Trophoblast cell (in vitro differentiated cells and primary cell): ENCODE measurements around the gene RELL2.

Experiments used
- DNase-seq, 2 donors: peaks; one replicate each; pipeline ENCODE4 v3.0.0-alpha.2; 2016
- H2AFZ ChIP-seq: 2 replicates; pipeline ENCODE4 v1.6.1; 2013; ENCODE audit warnings: low read length, moderate library complexity, mild to moderate bottlenecking; ENCODE audit not compliant: insufficient read depth, poor library complexity
- H2AK5ac ChIP-seq: 2 replicates; pipeline ENCODE4 v1.6.1; 2013; ENCODE audit warnings: mild to moderate bottlenecking, low read length
- H2BK120ac ChIP-seq: 2 replicates; pipeline ENCODE4 v1.6.1; 2013; ENCODE audit warnings: low read length, mild to moderate bottlenecking, moderate library complexity; ENCODE audit not compliant: insufficient read depth, poor library complexity
- H2BK12ac ChIP-seq: 2 replicates; pipeline ENCODE4 v1.6.1; 2013; ENCODE audit warnings: mild to moderate bottlenecking, low read length, moderate library complexity
- H2BK5ac ChIP-seq: 2 replicates; pipeline ENCODE4 v1.6.1; 2013; ENCODE audit warnings: low read length, low read depth, moderate library complexity, mild to moderate bottlenecking; ENCODE audit not compliant: poor library complexity
- H3K14ac ChIP-seq: 2 replicates; pipeline ENCODE4 v1.6.1; 2013; ENCODE audit warnings: mild to moderate bottlenecking, low read length
- H3K18ac ChIP-seq: 2 replicates; pipeline ENCODE4 v1.6.1; 2013; ENCODE audit warnings: mild to moderate bottlenecking, low read length
- H3K23ac ChIP-seq: 2 replicates; pipeline ENCODE4 v1.6.1; 2013; ENCODE audit warnings: low read length
- H3K27ac ChIP-seq: 2 replicates; pipeline ENCODE4 v1.5.1; 2013; ENCODE audit warnings: low read depth, mild to moderate bottlenecking, inconsistent platforms, low read length, moderate library complexity
- H3K27me3 ChIP-seq: 2 replicates; pipeline ENCODE4 v1.6.1; 2013; ENCODE audit warnings: inconsistent platforms, mild to moderate bottlenecking, low read length, moderate library complexity; ENCODE audit not compliant: insufficient read depth
- H3K36me3 ChIP-seq, 2 experiments: 1 replicate in 1 of 2; 2 replicates in 1 of 2; pipeline ENCODE4 v1.6.1; 2013; ENCODE audit warnings: low read length in 2 of 2, mild to moderate bottlenecking in 2 of 2, moderate library complexity in 1 of 2; ENCODE audit not compliant: insufficient read depth in 2 of 2, control insufficient read depth in 1 of 2
- H3K4ac ChIP-seq: 2 replicates; pipeline ENCODE4 v1.6.1; 2013; ENCODE audit warnings: low read depth, mild to moderate bottlenecking, low read length, moderate library complexity
- H3K4me1 ChIP-seq, 2 experiments: 1 replicate in 1 of 2; 2 replicates in 1 of 2; pipeline ENCODE4 v1.6.1; 2013; ENCODE audit warnings: low read length in 2 of 2, mild to moderate bottlenecking in 2 of 2, moderate library complexity in 1 of 2; ENCODE audit not compliant: insufficient read depth in 2 of 2, control insufficient read depth in 1 of 2
- H3K4me2 ChIP-seq: 2 replicates; pipeline ENCODE4 v1.6.1; 2013; ENCODE audit warnings: inconsistent platforms, mild to moderate bottlenecking, low read length, moderate library complexity
- H3K4me3 ChIP-seq: 2 replicates; pipeline ENCODE4 v1.5.1; 2013; ENCODE audit warnings: mild to moderate bottlenecking, low read depth, low read length, inconsistent platforms
- H3K79me1 ChIP-seq: one replicate; pipeline ENCODE4 v1.6.1; 2013; ENCODE audit warnings: low read length
- H3K79me2 ChIP-seq: 2 replicates; pipeline ENCODE4 v1.6.1; 2013; ENCODE audit warnings: low read length, mild to moderate bottlenecking; ENCODE audit not compliant: control insufficient read depth, insufficient read depth, poor library complexity
- H3K9ac ChIP-seq: 2 replicates; pipeline ENCODE4 v1.6.1; 2013; ENCODE audit warnings: mild to moderate bottlenecking, low read length
- H3K9me3 ChIP-seq: 2 replicates; pipeline ENCODE4 v1.6.1; 2013; ENCODE audit warnings: low read depth, mild to moderate bottlenecking, control low read depth, inconsistent platforms, low read length; ENCODE audit not compliant: insufficient read depth
- H4K12ac ChIP-seq: 2 replicates; pipeline ENCODE4 v1.6.1; 2013; ENCODE audit warnings: low read depth, mild to moderate bottlenecking, low read length, moderate library complexity
- H4K8ac ChIP-seq: 2 replicates; pipeline ENCODE4 v1.6.1; 2013; ENCODE audit warnings: low read depth, mild to moderate bottlenecking, low read length, moderate library complexity
- H4K91ac ChIP-seq: one replicate; pipeline ENCODE4 v1.6.1; 2013; ENCODE audit warnings: low read depth, mild to moderate bottlenecking, low read length, moderate library complexity
- WGBS: extraction: QIAGEN DNeasy Blood & Tissue Kit; methylation state at CpG from one replicate; pipeline ENCODE4 v1.1.7; 2013; ENCODE audit warnings: missing lambda C conversion rate; ENCODE audit not compliant: insufficient read length, insufficient coverage; ENCODE audit errors: extremely low coverage; 5-methylcytosine and 5-hydroxymethylcytosine counted together

The RELL2 gene

DNA sequence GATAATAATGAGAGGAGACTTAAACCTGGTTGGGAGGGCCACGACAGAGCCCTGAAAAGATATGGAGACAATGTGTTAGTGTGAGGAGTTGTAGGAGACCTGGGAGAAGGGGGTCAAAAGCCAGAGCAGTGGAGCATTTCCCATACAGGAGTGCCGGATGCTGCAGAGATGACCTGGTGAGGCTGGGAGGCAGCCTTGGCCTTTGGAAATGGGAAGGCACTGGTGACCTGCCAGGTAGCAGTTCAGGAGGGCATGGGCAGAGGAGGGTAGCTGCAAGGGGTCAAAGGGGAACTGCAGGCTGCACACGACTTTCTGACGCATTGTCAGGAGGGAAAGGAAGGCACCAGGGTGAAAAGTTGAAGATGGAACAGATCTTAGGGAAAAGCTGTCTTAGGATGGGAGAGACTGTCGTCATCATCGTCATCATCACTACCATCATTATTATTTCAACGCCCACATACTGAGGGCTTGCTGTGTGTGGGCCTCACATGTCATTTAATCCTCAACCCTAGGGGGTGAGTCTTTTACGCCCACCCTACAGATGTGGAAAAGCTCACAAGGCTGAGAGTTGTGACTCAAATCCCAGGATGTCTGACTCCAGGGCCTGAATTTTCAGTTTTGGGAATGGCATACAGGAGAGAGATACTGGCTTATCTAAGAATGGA lies 31.9 kb downstream of the RELL2 start:
- no peak overlapping the region for H2AFZ ChIP-seq
- H3K36me3 ChIP-seq, result peaks cover 27 to 46% of the 10 kb centered on the region in 2 experiments
- H3K79me1 ChIP-seq, result no peaks in the 10 kb centered on the region
- WGBS, result no CpG with 5 or more reads among the region's 8 CpGs
- no peak overlapping the region for H3K4ac ChIP-seq
- no peak overlapping the region for H3K4me3 ChIP-seq
- H3K4me2 ChIP-seq, result no peak overlapping the region
- H3K79me2 ChIP-seq, result no peaks in the 10 kb centered on the region
- H2BK12ac ChIP-seq, result no peak overlapping the region
- no peak overlapping the region for H3K9ac ChIP-seq
- no peak for DNase-seq
- no peaks in the 10 kb centered on the region for H3K27me3 ChIP-seq
- no peak overlapping the region for H2BK5ac ChIP-seq
- peaks cover 2% of the 10 kb centered on the region for H3K9me3 ChIP-seq
- no peak overlapping the region for H4K91ac ChIP-seq
- no peak overlapping the region for H3K23ac ChIP-seq
- H4K12ac ChIP-seq, result no peak overlapping the region
- H2BK120ac ChIP-seq, result no peak overlapping the region
- H2AK5ac ChIP-seq, result no peak overlapping the region
- H3K14ac ChIP-seq, result no peak overlapping the region
- H3K27ac ChIP-seq, result no peak overlapping the region
- no peaks in the 10 kb centered on the region for H3K4me1 ChIP-seq
- no peak overlapping the region for H3K18ac ChIP-seq
- no peak overlapping the region for H4K8ac ChIP-seq

GRCh38 chr5:141669520-141669919 lies 32.7 kb downstream of the RELL2 start:
- Histone ChIP-seq H2BK120ac (no peak overlapping the region), H2AFZ (no peak overlapping the region), H3K4me3 (no peak overlapping the region), H3K9ac (no peak overlapping the region), H3K79me2 (no peaks in the 10 kb centered on the region), H3K14ac (no peak overlapping the region), H4K91ac (no peak overlapping the region), H3K23ac (no peak overlapping the region), H3K79me1 (no peaks in the 10 kb centered on the region), H3K4ac (no peak overlapping the region), H3K4me1 (no peaks in the 10 kb centered on the region), H3K9me3 (peaks cover 2% of the 10 kb centered on the region), H3K36me3 (peaks cover 24 to 43% of the 10 kb centered on the region in 2 experiments), H4K12ac (no peak overlapping the region), H2AK5ac (no peak overlapping the region), H4K8ac (no peak overlapping the region), H3K18ac (no peak overlapping the region), H3K4me2 (no peak overlapping the region), H3K27ac (no peak overlapping the region), H3K27me3 (no peaks in the 10 kb centered on the region), H2BK12ac (no peak overlapping the region), H2BK5ac (no peak overlapping the region)
- no peak for DNase-seq
- WGBS, result no CpG with 5 or more reads among the region's 4 CpGs

GRCh38 chr5:141672071-141672840 lies 35.5 kb downstream of the RELL2 start:
- Histone ChIP-seq H3K18ac (no peak overlapping the region), H3K4ac (no peak overlapping the region), H4K12ac (no peak overlapping the region), H3K14ac (no peak overlapping the region), H3K27me3 (no peaks in the 10 kb centered on the region), H3K79me2 (no peaks in the 10 kb centered on the region), H2BK120ac (no peak overlapping the region), H2AFZ (no peak overlapping the region), H2AK5ac (no peak overlapping the region), H2BK5ac (no peak overlapping the region), H3K79me1 (no peaks in the 10 kb centered on the region), H4K8ac (no peak overlapping the region), H3K36me3 (peaks cover 21 to 44% of the 10 kb centered on the region in 2 experiments), H3K9ac (no peak overlapping the region), H3K9me3 (peaks cover 2% of the 10 kb centered on the region), H4K91ac (no peak overlapping the region), H3K4me3 (no peak overlapping the region), H3K4me2 (no peak overlapping the region), H3K4me1 (no peaks in the 10 kb centered on the region), H2BK12ac (no peak overlapping the region), H3K27ac (no peak overlapping the region), H3K23ac (no peak overlapping the region)
- no peak for DNase-seq
- no CpG with 5 or more reads among the region's 23 CpGs for WGBS

GRCh38 chr5:141672841-141673813 lies 36.3 kb downstream of the RELL2 start:
- Histone ChIP-seq H3K27ac (no peak overlapping the region), H3K4me3 (no peak overlapping the region), H3K27me3 (no peaks in the 10 kb centered on the region), H3K4me2 (no peak overlapping the region), H3K18ac (no peak overlapping the region), H2BK5ac (no peak overlapping the region), H3K79me2 (no peaks in the 10 kb centered on the region), H3K79me1 (no peaks in the 10 kb centered on the region), H2BK120ac (no peak overlapping the region), H4K8ac (no peak overlapping the region), H3K4ac (no peak overlapping the region), H4K91ac (no peak overlapping the region), H2AFZ (no peak overlapping the region), H2AK5ac (no peak overlapping the region), H3K9me3 (peaks cover 2% of the 10 kb centered on the region), H3K23ac (no peak overlapping the region), H3K9ac (no peak overlapping the region), H4K12ac (no peak overlapping the region), H3K36me3 (peaks cover 21 to 45% of the 10 kb centered on the region in 2 experiments), H3K4me1 (no peaks in the 10 kb centered on the region), H2BK12ac (no peak overlapping the region), H3K14ac (no peak overlapping the region)
- no CpG with 5 or more reads among the region's 19 CpGs for WGBS
- no peak for DNase-seq
